HEK293T (cell line): ENCODE results near the gene OR6Q1.

ENCODE experiments used
- BHLHE40 ChIP-seq: fragments of 450-650 bp; IDR thresholded peaks from 2 replicates; pipeline ENCODE4 v1.6.1; 2016; ENCODE audit warnings: mild to moderate bottlenecking, moderate library complexity, borderline replicate concordance
- SUZ12 ChIP-seq: fragments of 450-650 bp; IDR thresholded peaks from 2 replicates; pipeline ENCODE4 v1.6.1; 2016; ENCODE audit warnings: mild to moderate bottlenecking

DNA sequence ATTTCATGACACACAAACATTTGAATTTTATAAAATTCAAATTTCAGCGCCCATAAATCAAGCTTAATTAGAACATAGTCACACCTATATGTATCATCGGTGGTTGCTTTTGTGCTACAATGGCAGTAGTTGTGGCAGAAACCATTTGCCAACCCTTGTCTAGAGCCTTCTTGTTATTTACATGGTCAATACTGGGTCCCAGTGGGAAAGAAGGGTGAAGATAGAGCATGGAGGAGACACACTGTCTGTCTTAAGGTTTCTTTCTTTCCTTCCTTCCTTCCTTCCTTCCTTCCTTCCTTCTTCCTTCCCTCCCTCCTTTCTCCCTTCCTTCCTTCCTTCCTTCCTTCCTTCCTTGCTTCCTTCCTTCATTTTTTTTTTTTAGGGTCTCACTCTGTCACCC, 3.7 kb downstream of the OR6Q1 start:
- TF ChIP-seq BHLHE40 (no peak), SUZ12 (no peak)
